WTC11 (cell line): ENCODE measurements around the gene IGLL5. TPM values are rescaled to one million over a fixed set of nuclear protein-coding genes. Genes with fewer than 3 reads are reported as not detected.

Source experiments
- ATAC-seq: fragments of 200-7000 bp; cut with Tn5 transposase; 2 replicates; pipeline ENCODE4 v1.10.0; 2021; ENCODE audit warnings: mild to moderate bottlenecking, moderate library complexity
- CTCF ChIA-PET: fragments of 300-600 bp; sonication (Branson Sonifier 250); formaldehyde crosslinking; loops from one replicate; lab custom pipeline; 2021; ENCODE audit warnings: antibody characterized with exemption; lab: Charles Lee
- POLR2A ChIA-PET: fragments of 350-600 bp; sonication (Branson Sonifier 250); formaldehyde crosslinking; loops from one replicate; lab custom pipeline; 2021; ENCODE audit warnings: antibody characterized with exemption; lab: Charles Lee
- DNase-seq: peaks from one replicate; pipeline ENCODE4 v3.0.0; 2021; ENCODE audit warnings: low spot score
- H3K27ac Mint-ChIP-seq: 2 replicates; pipeline ENCODE4 v1.8.0; 2021; ENCODE audit warnings: mixed read lengths
- H3K27me3 Mint-ChIP-seq: 2 replicates; pipeline ENCODE4 v1.8.0; 2021; ENCODE audit warnings: low read depth, mild to moderate bottlenecking, moderate library complexity, mixed read lengths
- H3K36me3 Mint-ChIP-seq: 2 replicates; pipeline ENCODE4 v1.8.0; 2021; ENCODE audit warnings: mixed read lengths
- H3K4me1 Mint-ChIP-seq: 2 replicates; pipeline ENCODE4 v1.8.0; 2022; ENCODE audit warnings: mixed read lengths
- H3K4me3 Mint-ChIP-seq: 2 replicates; pipeline ENCODE4 v1.8.0; 2021; ENCODE audit warnings: mild to moderate bottlenecking, moderate library complexity, mixed read lengths
- H3K9me3 Mint-ChIP-seq: 2 replicates; pipeline ENCODE4 v1.8.0; 2021; ENCODE audit warnings: mixed read lengths
- MXD4 ChIP-seq: fragments of 250-450 bp; sonication (Bioruptor Pico); IDR thresholded peaks from 2 replicates; pipeline ENCODE4 v1.8.0; 2021; ENCODE audit warnings: mild to moderate bottlenecking, moderate library complexity, borderline replicate concordance
- NR3C1 ChIP-seq: sonication (generic); formaldehyde crosslinking; conservative IDR thresholded peaks from 2 replicates; pipeline ENCODE4 v1.8.1; 2023; ENCODE audit warnings: low read depth, mild to moderate bottlenecking, missing genetic modification reagents
- PREB ChIP-seq: sonication (generic); formaldehyde crosslinking; IDR thresholded peaks from 2 replicates; pipeline ENCODE4 v1.8.1; 2022; ENCODE audit warnings: mild to moderate bottlenecking, missing genetic modification reagents, moderate library complexity, borderline replicate concordance
- SMAD4 ChIP-seq: sonication (generic); formaldehyde crosslinking; IDR thresholded peaks from 2 replicates; pipeline ENCODE4 v1.8.0; 2022; ENCODE audit warnings: mild to moderate bottlenecking, missing genetic modification reagents
- TP53 ChIP-seq: sonication (generic); formaldehyde crosslinking; IDR thresholded peaks from 2 replicates; pipeline ENCODE4 v1.8.1; 2023; ENCODE audit warnings: mild to moderate bottlenecking, missing genetic modification reagents
- ZNF232 ChIP-seq: sonication (generic); formaldehyde crosslinking; IDR thresholded peaks from 2 replicates; pipeline ENCODE4 v1.8.0; 2022; ENCODE audit warnings: mild to moderate bottlenecking, missing genetic modification reagents
- ZNF532 ChIP-seq: fragments of 250-450 bp; sonication (Bioruptor Pico); IDR thresholded peaks from 2 replicates; pipeline ENCODE4 v1.9.0; 2021; ENCODE audit warnings: mild to moderate bottlenecking, borderline replicate concordance
- ZNF671 ChIP-seq: fragments of 250-450 bp; sonication (Bioruptor Pico); IDR thresholded peaks from 2 replicates; pipeline ENCODE4 v1.8.0; 2021; ENCODE audit warnings: mild to moderate bottlenecking
- total RNA-seq: library from RNA; stranded (reverse); gene quantifications from 3 replicates; pipeline ENCODE4 v1.2.3, GENCODE V29; 2021
- TF ChIP-seq, protein P1 (sequence below): fragments of 200-600 bp; IDR thresholded peaks from 2 replicates; pipeline ENCODE4 v1.8.0; 2022; ENCODE audit warnings: antibody characterized with exemption
- TF ChIP-seq, protein P2 (sequence below): fragments of 250-450 bp; sonication (Bioruptor Pico); IDR thresholded peaks from 2 replicates; pipeline ENCODE4 v1.9.0; 2021; ENCODE audit warnings: moderate library complexity, mild to moderate bottlenecking, inconsistent platforms, borderline replicate concordance

The IGLL5 gene
- total RNA-seq, 1 experiment from 2014 or later = not detected

DNA sequence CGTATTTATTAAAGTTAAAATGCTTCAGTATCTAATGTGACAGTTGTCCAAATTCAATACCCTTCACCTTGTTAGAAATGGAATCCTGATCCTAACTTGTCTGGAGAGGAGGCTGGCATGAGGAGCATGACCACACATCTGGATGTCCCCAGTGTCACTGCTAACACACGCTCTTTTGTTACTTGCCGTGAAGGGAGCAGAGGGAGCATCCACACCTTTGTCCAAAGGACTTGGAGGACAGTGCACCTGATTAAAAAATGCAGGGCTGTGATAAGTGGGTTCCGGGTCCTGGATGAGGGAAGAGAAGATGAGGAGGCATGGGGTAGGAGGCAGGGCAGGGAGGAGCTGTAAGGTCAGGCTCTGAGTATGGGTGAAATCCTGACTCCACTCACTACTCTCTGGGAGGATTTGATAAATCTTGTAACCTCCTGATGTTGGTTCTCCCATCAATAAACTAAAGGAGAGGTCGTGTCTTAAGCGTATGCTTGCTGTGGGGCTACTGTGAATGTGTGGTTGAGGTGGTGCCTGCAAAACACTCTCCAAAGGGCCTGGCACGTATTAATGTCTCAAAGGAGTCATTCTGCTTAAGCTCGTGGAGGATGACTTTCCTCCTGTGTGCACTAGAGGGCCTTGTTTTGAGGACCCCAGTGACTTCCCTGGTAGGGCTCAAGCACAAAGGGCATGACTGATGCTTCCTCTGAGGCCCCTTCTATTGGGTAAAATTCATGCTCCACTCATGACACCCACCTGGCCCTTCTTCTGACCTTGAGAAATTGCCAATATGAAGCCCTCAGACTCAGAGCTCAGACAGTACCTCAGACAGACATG, 16.8 kb upstream of the IGLL5 start:
- POLR2A ChIA-PET = interaction anchor here (0.5 kb wide), 1 partner anchor 992 kb away, joined by 4 read pairs; no protein-coding TSS in a partner anchor
- peaks cover 89% of the 10 kb centered on the region for H3K27me3 Mint-ChIP-seq
- no peaks in the 10 kb centered on the region for H3K36me3 Mint-ChIP-seq
- H3K4me3 Mint-ChIP-seq = no peak overlapping the region
- H3K9me3 Mint-ChIP-seq = no peaks in the 10 kb centered on the region
- ATAC-seq = peak; percentile 89
- no peak for DNase-seq
- no peak for TF ChIP-seq ZNF232
- TF ChIP-seq, protein P1, sequence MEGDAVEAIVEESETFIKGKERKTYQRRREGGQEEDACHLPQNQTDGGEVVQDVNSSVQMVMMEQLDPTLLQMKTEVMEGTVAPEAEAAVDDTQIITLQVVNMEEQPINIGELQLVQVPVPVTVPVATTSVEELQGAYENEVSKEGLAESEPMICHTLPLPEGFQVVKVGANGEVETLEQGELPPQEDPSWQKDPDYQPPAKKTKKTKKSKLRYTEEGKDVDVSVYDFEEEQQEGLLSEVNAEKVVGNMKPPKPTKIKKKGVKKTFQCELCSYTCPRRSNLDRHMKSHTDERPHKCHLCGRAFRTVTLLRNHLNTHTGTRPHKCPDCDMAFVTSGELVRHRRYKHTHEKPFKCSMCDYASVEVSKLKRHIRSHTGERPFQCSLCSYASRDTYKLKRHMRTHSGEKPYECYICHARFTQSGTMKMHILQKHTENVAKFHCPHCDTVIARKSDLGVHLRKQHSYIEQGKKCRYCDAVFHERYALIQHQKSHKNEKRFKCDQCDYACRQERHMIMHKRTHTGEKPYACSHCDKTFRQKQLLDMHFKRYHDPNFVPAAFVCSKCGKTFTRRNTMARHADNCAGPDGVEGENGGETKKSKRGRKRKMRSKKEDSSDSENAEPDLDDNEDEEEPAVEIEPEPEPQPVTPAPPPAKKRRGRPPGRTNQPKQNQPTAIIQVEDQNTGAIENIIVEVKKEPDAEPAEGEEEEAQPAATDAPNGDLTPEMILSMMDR = peak; percentile 12; the same call in 1 of the 2 replicates
- no peak overlapping the region for H3K27ac Mint-ChIP-seq
- H3K4me1 Mint-ChIP-seq = no peaks in the 10 kb centered on the region
- CTCF ChIA-PET = interaction anchor here (0.6 to 2.8 kb wide), 30 partner anchors 9 to 448 kb away, joined by 3 to 54 read pairs (median 6); no protein-coding TSS in a partner anchor

GRCh38 chr22:22871536-22872278, 15.9 kb upstream of the IGLL5 start:
- Mint-ChIP-seq H3K4me1 (no peaks in the 10 kb centered on the region), H3K36me3 (no peaks in the 10 kb centered on the region), H3K4me3 (no peak overlapping the region), H3K27ac (no peak overlapping the region), H3K9me3 (no peaks in the 10 kb centered on the region), H3K27me3 (peaks cover 89% of the 10 kb centered on the region)
- no peak for DNase-seq
- ChIA-PET POLR2A (no interaction called here), CTCF (interaction anchor here (0.6 to 2.8 kb wide), 30 partner anchors 8 to 449 kb away, joined by 3 to 54 read pairs (median 6); no protein-coding TSS in a partner anchor)
- TF ChIP-seq ZNF671 (CRISPR knock-in tag) = no peak
- TF ChIP-seq MXD4 (CRISPR knock-in tag) = no peak
- TF ChIP-seq PREB (CRISPR knock-in tag) = no peak
- no peak for ATAC-seq

DNA sequence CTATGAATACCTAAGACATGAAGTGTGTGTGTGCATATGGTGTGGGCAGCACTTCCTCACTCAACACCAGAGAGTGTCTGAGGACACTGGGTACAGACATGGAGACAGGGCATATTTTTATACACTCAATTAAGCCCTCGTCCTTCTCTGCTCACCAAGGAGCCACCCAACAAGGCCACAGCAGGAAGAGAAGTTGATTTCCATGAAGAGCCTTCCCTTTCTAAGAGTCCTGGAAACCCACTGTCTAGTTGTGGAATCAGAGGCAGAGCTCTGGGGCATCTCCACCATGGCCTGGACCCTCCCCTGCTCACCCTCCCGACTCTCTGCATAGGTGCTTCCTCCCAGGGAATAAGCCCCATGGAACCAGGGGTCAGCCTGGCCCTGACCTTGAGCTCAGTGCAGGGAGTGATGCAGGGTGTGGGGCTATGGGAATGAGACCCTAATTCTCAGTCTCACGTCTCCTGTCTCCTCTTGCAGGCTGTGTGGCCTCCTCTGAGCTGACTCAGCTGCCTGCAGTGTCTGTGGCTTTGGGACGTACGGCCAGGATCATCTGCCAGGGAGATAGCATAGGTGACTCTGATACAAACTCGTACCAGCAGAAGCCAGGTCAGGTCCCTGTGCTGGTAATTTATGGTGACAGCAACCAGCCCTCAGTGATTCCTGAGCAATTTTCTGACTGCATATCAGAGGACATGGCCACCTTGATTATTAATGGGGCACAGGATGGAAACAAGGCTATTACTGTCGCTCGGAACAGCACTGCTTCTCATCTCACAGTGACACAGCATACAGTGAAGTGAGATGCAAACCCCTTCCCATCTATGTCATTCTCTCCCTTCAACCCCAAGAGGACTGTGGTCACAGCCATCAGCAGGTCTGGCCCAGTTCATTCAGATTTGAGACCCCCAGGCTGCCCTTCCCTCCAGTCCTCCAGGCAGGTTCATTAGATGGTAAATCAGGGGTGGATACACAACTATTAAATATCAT, 14.6 kb upstream of the IGLL5 start:
- ChIA-PET POLR2A (no interaction called here), CTCF (interaction anchor here (1.1 to 2.8 kb wide), 5 partner anchors 11 to 297 kb away, joined by 3 to 12 read pairs (median 4); no protein-coding TSS in a partner anchor)
- no peak overlapping the region for H3K27ac Mint-ChIP-seq
- DNase-seq (no peak), ATAC-seq (no peak)
- no peak overlapping the region for H3K4me3 Mint-ChIP-seq
- H3K27me3 Mint-ChIP-seq = peaks cover 78% of the 10 kb centered on the region
- H3K4me1 Mint-ChIP-seq = no peaks in the 10 kb centered on the region
- H3K9me3 Mint-ChIP-seq = no peaks in the 10 kb centered on the region
- H3K36me3 Mint-ChIP-seq = no peaks in the 10 kb centered on the region
- TF ChIP-seq NR3C1 (CRISPR knock-in tag) = no peak
- no peak for TF ChIP-seq ZNF532 (CRISPR knock-in tag)
- TF ChIP-seq, protein P2, sequence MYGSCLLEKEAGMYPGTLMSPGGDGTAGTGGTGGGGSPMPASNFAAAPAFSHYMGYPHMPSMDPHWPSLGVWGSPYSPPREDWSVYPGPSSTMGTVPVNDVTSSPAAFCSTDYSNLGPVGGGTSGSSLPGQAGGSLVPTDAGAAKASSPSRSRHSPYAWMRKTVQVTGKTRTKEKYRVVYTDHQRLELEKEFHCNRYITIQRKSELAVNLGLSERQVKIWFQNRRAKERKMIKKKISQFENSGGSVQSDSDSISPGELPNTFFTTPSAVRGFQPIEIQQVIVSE (CRISPR knock-in tag) = no peak
- no peak for TF ChIP-seq SMAD4
- TF ChIP-seq TP53 (CRISPR knock-in tag) = no peak
